SH-SY5Y (cell line): Measurements from ENCODE around the gene TSPAN13.

Source experiments
- GATA2 ChIP-seq: IDR thresholded peaks from 2 replicates; pipeline ENCODE4 v1.6.1; 2011; ENCODE audit warnings: mild to moderate bottlenecking, low read depth, low read length
- GATA3 ChIP-seq: IDR thresholded peaks from 2 replicates; pipeline ENCODE4 v1.6.1; 2011; ENCODE audit warnings: low read depth, mild to moderate bottlenecking, low read length, moderate library complexity

- no peak for TF ChIP-seq GATA3
- no peak for TF ChIP-seq GATA2
Measured at GRCh38 chr7:16759840-16760239, 6.3 kb downstream of the TSPAN13 start.
